ENCODE measurements around the gene CCDC181.

Gene CCDC181

DNA sequence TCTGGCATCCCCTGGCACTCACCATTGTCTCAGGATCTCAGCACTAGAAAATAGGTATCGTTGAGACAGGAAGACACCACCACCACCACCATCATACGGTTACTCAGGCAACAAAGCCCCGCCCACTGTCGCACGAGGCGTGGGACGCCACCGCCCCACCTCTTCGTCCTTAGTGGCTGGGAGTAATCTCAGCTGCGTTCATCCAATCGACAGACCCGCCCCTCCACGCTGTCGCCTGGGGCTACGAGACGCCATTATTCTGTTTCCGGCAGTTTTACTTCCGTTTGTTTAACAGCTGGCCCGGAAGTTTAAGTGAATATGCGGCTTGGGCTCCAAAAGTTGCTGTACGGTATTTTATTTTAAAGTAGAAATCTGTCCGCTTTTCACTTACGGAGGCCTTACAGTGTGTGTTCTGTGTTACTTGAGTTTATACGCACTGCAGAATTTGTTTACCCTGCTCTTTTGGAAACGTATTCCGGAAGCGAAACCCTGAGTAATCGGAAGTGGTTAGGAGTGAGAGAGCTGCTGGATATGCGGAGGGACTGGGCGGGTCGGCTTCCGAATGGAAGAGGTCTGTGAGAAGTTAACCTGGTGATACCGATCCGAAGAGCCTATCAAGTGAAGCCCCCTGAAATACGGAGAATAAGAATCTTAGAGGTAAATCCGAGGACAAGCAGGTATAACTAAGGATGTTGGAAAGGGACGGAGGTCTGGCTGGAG is 59.4 kb downstream of the CCDC181 start, which contains the start of the genes BLZF1 and NME7:
TSS of gene BLZF1 (plus strand) at position 510 of the 720 bp plus-strand sequence. CDS start 1,328 bp downstream, outside the sequence.
TSS of gene NME7 (minus strand) at position 112 of the 720 bp plus-strand sequence. CDS start at position 25, 87 bp downstream.
- H3K4me3 Mint-ChIP-seq = no peak within 1 kb of the TSS
- H3K36me3 Mint-ChIP-seq (ENCODE audit: low read depth) = peaks cover 24% of the 10 kb centered on the region
- H3K4me1 Mint-ChIP-seq (ENCODE audit: low read depth) = peaks cover 21% of the 10 kb centered on the region
- no peak within 1 kb of the TSS for H3K27ac Mint-ChIP-seq
- peaks cover 5% of the 10 kb centered on the region for H3K9me3 Mint-ChIP-seq
- no peaks in the 10 kb centered on the region for H3K27me3 Mint-ChIP-seq

DNA sequence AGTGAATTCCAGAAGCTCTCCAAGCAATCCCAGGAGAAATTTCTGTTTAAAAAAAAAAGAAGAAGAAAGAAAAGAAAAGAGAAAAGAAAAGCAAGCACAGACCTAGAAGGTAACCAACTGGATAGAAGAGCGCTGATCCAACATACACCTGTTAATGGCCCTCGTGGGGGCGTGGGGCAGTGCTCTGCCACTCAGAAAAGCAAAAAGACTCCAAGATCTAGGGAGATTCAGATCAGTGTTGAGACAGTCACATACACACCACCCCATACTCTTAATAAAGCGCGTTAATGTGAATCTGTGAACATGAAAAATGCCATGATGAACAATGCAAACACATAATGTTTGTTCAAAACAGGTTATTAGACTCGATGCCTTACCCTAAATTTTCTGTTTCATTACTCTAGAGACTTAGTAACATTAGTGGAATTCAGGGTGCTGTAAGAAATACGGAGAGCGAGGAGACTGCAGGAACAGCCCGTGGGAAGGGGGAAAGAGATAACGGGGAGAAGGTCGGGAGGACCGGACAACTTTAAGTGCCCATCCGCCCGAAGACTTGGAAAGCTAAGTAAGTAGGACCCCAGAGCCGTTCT is 60.1 kb downstream of the CCDC181 start:
- Mint-ChIP-seq H3K4me3 (no peak overlapping the region), H3K4me1 (ENCODE audit: low read depth) (peaks cover 21% of the 10 kb centered on the region), H3K36me3 (ENCODE audit: low read depth) (peaks cover 26% of the 10 kb centered on the region), H3K27me3 (no peaks in the 10 kb centered on the region), H3K27ac (no peak overlapping the region), H3K9me3 (peaks cover 5% of the 10 kb centered on the region)

DNA sequence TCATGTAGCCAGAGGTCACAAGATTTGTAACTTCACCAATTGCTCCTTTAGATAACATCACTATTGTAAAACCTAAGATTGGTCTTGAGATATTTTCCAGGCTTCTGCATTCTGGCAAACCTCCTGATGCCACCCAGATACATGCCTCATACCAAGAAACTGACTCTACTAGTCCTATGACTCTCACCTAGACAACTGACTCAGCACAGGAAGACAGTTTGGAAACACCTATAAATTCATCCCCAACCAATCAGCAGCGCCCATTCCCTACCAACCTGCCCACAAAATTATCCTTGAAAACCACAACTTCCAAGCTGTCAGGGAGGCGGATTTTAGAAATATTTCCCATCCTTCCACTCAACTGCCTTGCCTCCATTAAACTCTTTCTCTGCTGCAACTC is 62.3 kb downstream of the CCDC181 start:
- Mint-ChIP-seq H3K4me1 (ENCODE audit: low read depth) (peaks cover 13% of the 10 kb centered on the region), H3K27me3 (no peaks in the 10 kb centered on the region), H3K9me3 (peaks cover 5% of the 10 kb centered on the region), H3K4me3 (no peak overlapping the region), H3K27ac (no peak overlapping the region), H3K36me3 (ENCODE audit: low read depth) (peaks cover 6% of the 10 kb centered on the region)

DNA sequence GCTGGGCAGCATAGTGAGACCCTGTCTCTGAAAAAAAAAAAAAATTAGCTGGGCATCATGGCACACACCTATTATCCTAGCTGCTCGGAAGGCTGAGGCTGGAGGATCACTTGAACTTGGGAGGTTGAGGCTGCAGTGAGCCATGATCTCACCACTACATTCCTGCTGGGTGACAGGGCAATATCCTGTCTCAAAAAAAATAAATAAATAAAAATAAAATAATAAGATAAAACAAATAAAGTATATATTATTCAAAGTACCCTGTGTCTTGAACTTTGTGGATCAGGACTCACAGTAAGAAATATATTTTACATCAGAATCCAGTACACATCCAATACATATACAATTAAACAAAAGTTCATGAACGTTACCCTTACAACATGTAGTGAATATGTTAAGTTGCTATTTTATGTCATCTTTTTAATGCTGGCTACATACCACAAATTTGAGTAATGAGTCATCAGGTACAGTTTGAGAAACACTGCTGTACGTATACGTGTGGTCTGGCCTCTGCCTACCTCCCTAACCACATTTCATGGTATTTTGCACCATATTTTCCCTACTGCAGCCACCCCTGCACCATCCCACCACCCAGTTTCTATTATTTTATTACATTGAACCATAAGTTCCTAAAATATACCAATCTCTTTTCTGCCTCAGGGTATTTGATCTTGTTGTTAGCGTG is 64.1 kb downstream of the CCDC181 start:
- peak overlapping the region; percentile 36 for H3K4me3 Mint-ChIP-seq
- H3K27me3 Mint-ChIP-seq = no peaks in the 10 kb centered on the region
- peaks cover 4% of the 10 kb centered on the region for H3K36me3 Mint-ChIP-seq (ENCODE audit: low read depth)
- peak overlapping the region; percentile 82 for H3K27ac Mint-ChIP-seq
- H3K9me3 Mint-ChIP-seq = peaks cover 5% of the 10 kb centered on the region
- H3K4me1 Mint-ChIP-seq (ENCODE audit: low read depth) = peaks cover 8% of the 10 kb centered on the region

DNA sequence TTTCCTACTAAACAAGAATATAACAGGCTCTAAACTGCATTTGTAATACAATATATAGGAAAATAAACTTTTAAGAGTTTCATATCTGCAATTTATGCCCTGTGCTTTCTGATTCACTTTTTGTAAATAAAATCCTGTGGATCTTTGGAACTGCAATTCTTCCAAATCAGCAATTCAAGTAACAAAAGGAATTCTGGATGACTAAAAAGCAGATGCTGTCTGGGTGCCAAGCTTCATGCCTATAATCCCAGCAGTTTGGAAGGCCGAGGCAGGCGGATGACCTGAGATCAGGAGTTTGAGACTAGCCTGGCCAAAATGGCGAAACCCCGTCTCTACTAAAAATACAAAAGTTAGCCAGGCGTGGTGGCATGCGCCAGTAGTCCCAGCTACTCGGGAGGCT is 66.0 kb downstream of the CCDC181 start:
- Mint-ChIP-seq H3K9me3 (peaks cover 5% of the 10 kb centered on the region), H3K4me3 (no peak overlapping the region), H3K27ac (no peak overlapping the region), H3K4me1 (ENCODE audit: low read depth) (peaks cover 8% of the 10 kb centered on the region), H3K27me3 (no peaks in the 10 kb centered on the region), H3K36me3 (ENCODE audit: low read depth) (peaks cover 4% of the 10 kb centered on the region)

DNA sequence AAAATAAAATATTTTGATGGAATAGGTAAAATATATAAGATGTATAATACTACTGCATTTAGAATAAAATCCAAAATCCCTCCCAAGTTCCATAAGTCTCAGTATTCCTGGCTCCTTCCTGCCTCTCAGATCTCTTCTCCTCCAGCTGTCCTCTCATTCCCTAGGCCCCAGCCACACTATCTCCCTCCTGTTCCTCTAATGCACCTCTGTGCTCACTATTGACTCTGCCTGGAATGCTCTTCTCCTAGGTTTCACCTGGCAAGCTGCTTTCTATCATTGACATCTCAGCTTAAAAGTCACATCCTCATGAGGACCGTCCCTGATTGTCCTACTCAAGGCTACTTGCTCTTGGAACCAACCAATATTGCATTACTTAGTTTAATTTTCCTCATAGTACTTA is 66.9 kb downstream of the CCDC181 start:
- H3K27me3 Mint-ChIP-seq = no peaks in the 10 kb centered on the region
- peaks cover 5% of the 10 kb centered on the region for H3K9me3 Mint-ChIP-seq
- H3K27ac Mint-ChIP-seq = no peak overlapping the region
- peaks cover 4% of the 10 kb centered on the region for H3K36me3 Mint-ChIP-seq (ENCODE audit: low read depth)
- H3K4me1 Mint-ChIP-seq (ENCODE audit: low read depth) = peaks cover 8% of the 10 kb centered on the region
- H3K4me3 Mint-ChIP-seq = no peak overlapping the region

DNA sequence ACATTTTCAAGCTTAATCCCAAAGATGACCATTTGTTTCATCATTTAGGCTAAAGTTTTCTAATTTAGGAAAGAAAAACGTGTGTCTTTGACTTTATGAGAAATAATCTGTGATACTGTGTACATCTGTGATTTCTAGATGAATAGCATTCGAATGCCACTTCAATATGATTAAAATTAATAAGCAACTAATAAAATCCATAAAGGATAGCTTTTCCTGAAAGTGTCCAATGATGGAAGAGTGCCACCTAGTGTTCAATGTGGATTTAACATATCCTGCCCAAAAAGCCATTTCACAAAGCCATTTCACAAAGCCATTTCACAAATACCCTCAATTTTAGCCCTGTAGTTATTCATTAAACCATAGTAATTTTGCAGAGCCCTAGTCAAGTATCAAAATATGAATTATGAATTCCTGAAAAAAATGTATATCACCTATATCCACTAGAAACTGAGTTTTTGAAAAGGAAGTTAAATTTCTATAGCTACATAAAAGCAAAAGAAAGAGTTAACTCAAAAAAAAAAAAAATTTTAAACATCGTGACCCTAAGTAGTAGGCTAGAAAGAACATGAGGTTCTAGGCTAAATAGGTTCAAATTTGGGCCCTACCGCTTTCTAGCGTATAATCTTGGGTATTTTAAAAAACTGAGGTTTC is 78.8 kb downstream of the CCDC181 start:
- no peaks in the 10 kb centered on the region for H3K27me3 Mint-ChIP-seq
- H3K4me1 Mint-ChIP-seq (ENCODE audit: low read depth) = peaks cover 21% of the 10 kb centered on the region
- H3K27ac Mint-ChIP-seq = no peak overlapping the region
- no peaks in the 10 kb centered on the region for H3K9me3 Mint-ChIP-seq
- no peak overlapping the region for H3K4me3 Mint-ChIP-seq
- no peaks in the 10 kb centered on the region for H3K36me3 Mint-ChIP-seq (ENCODE audit: low read depth)

DNA sequence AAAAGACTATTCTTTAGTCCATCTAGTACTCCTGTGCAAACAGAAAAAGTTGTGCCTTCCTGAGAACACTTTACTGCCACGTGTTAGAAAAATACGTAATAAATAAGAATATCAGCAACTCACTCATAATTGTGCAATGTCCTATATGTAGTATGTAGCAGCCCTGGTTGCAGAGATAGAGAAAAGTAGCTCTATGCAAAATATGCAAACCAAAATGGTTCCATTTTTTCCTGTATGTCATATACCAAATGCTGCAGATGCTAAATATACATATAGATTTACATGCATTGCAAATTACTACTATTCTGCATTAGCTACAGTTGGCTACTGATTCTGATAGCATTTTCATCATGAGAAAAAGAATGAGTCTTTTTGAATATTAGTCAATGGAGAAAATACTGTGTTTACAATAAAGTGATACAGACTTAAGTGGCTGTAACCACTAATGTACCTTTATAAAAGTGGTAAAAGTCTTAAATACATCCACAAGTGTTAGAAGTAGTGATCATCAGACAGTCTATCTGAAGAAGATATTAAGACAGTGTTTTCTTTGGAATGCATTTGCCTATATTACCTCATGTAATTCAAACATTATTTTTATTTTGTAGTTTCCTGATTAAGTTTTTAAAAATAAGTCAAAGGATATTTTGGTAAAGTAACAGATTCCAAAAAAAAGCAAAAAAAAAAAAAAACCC is 79.4 kb downstream of the CCDC181 start:
- H3K9me3 Mint-ChIP-seq = no peaks in the 10 kb centered on the region
- H3K4me3 Mint-ChIP-seq = no peak overlapping the region
- no peak overlapping the region for H3K27ac Mint-ChIP-seq
- peaks cover 21% of the 10 kb centered on the region for H3K4me1 Mint-ChIP-seq (ENCODE audit: low read depth)
- no peaks in the 10 kb centered on the region for H3K27me3 Mint-ChIP-seq
- H3K36me3 Mint-ChIP-seq (ENCODE audit: low read depth) = no peaks in the 10 kb centered on the region

DNA sequence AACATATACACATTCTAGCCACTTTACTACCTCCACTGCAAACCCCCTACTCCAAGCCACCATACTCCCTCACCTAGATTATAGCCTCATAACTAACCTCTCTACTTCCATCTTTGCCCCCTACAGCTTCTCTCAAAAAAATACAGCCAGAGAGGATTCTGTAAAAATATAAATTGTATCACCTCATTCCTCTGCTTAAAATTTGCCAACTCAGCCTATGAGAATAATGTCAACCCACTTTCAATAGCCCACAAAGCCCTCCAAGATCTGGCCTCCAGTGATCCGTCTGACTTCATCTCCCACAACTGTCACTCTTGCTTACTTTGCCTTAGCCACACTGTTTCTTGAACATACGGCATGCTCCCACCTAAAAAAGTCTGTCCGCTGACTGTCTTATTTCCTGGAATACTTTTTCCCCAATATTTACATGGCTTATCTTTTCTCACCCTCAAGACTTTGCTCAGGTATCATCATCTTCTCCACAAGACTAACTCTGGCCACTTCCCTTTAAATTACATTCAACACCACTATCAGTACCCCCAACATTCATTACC is 81.2 kb downstream of the CCDC181 start:
- no peak overlapping the region for H3K27ac Mint-ChIP-seq
- H3K4me3 Mint-ChIP-seq = no peak overlapping the region
- H3K4me1 Mint-ChIP-seq (ENCODE audit: low read depth) = peaks cover 6% of the 10 kb centered on the region
- no peaks in the 10 kb centered on the region for H3K36me3 Mint-ChIP-seq (ENCODE audit: low read depth)
- H3K27me3 Mint-ChIP-seq = no peaks in the 10 kb centered on the region
- H3K9me3 Mint-ChIP-seq = no peaks in the 10 kb centered on the region

DNA sequence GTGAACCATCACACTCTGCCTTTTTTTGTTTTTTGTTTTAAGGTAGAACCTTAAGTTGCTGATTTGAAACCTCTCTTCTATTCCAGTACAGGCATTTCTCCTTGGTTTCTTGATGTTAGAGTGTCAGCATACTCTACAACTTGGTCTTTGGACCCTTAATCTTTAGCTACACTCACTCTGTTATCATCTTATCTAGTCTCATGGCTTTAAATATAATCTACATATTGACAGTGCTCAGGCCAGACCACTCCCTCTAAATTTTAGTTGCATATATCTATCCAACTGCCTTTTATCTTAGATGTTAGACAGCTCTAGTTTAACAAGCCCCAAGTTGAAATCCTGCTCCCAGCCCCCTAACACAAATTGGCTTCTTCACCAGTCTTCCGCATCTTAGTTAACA is 81.8 kb downstream of the CCDC181 start:
- Mint-ChIP-seq H3K9me3 (peaks cover 4% of the 10 kb centered on the region), H3K4me3 (no peak overlapping the region), H3K27ac (no peak overlapping the region), H3K4me1 (ENCODE audit: low read depth) (peaks cover under 1% of the 10 kb centered on the region), H3K36me3 (ENCODE audit: low read depth) (peaks cover 5% of the 10 kb centered on the region), H3K27me3 (no peaks in the 10 kb centered on the region)

Data from stimulated activated naive CD8-positive, alpha-beta T cell treated with anti-CD3 and anti-CD28 coated beads, Interleukin-15, Interleukin-2, amounts not matched to agents 100 ng/mL and 50 ng/mL, for 24 hours (primary cell).